ENCODE results near the gene KIF2C. TPM values are rescaled to one million over a fixed set of nuclear protein-coding genes. Genes with fewer than 3 reads are reported as not detected.

The KIF2C gene
- total RNA-seq, 3 donors from 2014 or later, result 2.7 to 15.0 (median 4.1) TPM

- Histone ChIP-seq H3K9me3 (no peaks in the 10 kb centered on the region), H3K4me1 (ENCODE audit: low read depth) (no peaks in the 10 kb centered on the region), H3K4me3 (no peak overlapping the region), H3K36me3 (ENCODE audit: low read depth) (no peaks in the 10 kb centered on the region)
- ATAC-seq (no peak), DNase-seq (no peak)
- intact Hi-C loops (cut with DNase I, micrococcal nuclease), result no loop called here
- no peak for TF ChIP-seq CTCF (IDR thresholded peaks at IDR 0.05)
Observed at GRCh38 chr1:44719318-44719717, 20.3 kb upstream of the KIF2C start.

- Histone ChIP-seq H3K9me3 (no peaks in the 10 kb centered on the region), H3K4me1 (ENCODE audit: low read depth) (no peaks in the 10 kb centered on the region), H3K36me3 (ENCODE audit: low read depth) (no peaks in the 10 kb centered on the region), H3K4me3 (no peak overlapping the region)
- ATAC-seq, result no peak
- DNase-seq, result no peak
- intact Hi-C loops (cut with DNase I, micrococcal nuclease), result no loop called here
- TF ChIP-seq CTCF (IDR thresholded peaks at IDR 0.05), result no peak
Observed at GRCh38 chr1:44720281-44720680, 19.4 kb upstream of the KIF2C start.

- TF ChIP-seq CTCF (IDR thresholded peaks at IDR 0.05), result no peak
- no peaks in the 10 kb centered on the region for H3K9me3 ChIP-seq
- no peak overlapping the region for H3K4me3 ChIP-seq
- no peaks in the 10 kb centered on the region for H3K36me3 ChIP-seq (ENCODE audit: low read depth)
- intact Hi-C loops (cut with DNase I, micrococcal nuclease), result no loop called here
- no peaks in the 10 kb centered on the region for H3K4me1 ChIP-seq (ENCODE audit: low read depth)
- DNase-seq, result peak in 2 of 3 donors; percentile 47 to 80
- ATAC-seq, result peak; percentile 87
Observed at GRCh38 chr1:44721485-44722361, 17.9 kb upstream of the KIF2C start.

- DNase-seq, result no peak
- ATAC-seq, result no peak
- intact Hi-C loops (cut with DNase I, micrococcal nuclease), result no loop called here
- Histone ChIP-seq H3K36me3 (ENCODE audit: low read depth) (no peaks in the 10 kb centered on the region), H3K4me3 (no peak overlapping the region), H3K9me3 (no peaks in the 10 kb centered on the region), H3K4me1 (ENCODE audit: low read depth) (no peaks in the 10 kb centered on the region)
- TF ChIP-seq CTCF (IDR thresholded peaks at IDR 0.05), result no peak
Observed at GRCh38 chr1:44723064-44723463, 16.6 kb upstream of the KIF2C start.

GRCh38 chr1:44723496-44724295 is 15.9 kb upstream of the KIF2C start:
- intact Hi-C loops (cut with DNase I, micrococcal nuclease), result no loop called here
- Histone ChIP-seq H3K4me3 (no peak overlapping the region), H3K4me1 (ENCODE audit: low read depth) (no peaks in the 10 kb centered on the region), H3K9me3 (no peaks in the 10 kb centered on the region), H3K36me3 (ENCODE audit: low read depth) (no peaks in the 10 kb centered on the region)
- DNase-seq, result no peak
- peak; percentile 21 for ATAC-seq
- TF ChIP-seq CTCF (IDR thresholded peaks at IDR 0.05), result no peak
